ENCODE results near the gene SLC9A9. TPM values are rescaled to one million over a fixed set of nuclear protein-coding genes. Genes with fewer than 3 reads are reported as not detected.
A peak's percentile ranks its signal among the peaks of the same experiment; 100 is the strongest.

Gene SLC9A9
- total RNA-seq, 4 donors from 2014 or later: 7.8 to 19.6 (median 13.4) TPM

DNA sequence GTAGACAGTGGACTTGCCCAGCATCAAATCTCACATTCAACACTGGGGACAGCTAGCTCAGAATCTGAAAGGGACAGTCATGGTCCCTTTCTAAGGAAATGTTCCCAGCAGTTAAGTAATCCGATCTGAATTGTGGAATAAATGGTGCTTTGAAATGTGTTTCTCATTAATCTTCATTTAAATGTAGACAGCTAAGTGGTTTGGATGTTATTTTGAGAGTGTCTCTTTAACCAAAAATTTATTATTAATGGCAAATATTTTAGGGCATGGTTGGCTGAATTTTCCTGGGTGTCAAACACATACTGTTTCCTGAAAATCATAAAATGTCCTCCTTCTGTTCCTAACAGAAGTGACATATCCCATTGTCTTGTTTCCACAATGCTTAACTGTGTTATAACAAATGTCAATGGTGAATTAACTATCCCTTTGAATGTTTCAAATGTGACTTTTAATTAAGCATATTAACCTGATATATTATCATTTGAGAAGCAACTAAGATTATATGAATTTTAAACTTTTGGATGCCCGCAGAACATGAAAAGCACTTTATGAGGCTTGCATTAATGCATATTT is 517.9 kb downstream of the SLC9A9 start:
- no peak for DNase-seq
- 82 to 89% methylated on average over 2 of the region's 2 CpGs for WGBS, 2 donors
- no peaks in the 10 kb centered on the region for H3K27me3 ChIP-seq
- intact Hi-C loops (cut with DNase I): no loop called here
- TF ChIP-seq POLR2A (IDR thresholded peaks at IDR 0.05): no peak
- TF ChIP-seq, protein P1, sequence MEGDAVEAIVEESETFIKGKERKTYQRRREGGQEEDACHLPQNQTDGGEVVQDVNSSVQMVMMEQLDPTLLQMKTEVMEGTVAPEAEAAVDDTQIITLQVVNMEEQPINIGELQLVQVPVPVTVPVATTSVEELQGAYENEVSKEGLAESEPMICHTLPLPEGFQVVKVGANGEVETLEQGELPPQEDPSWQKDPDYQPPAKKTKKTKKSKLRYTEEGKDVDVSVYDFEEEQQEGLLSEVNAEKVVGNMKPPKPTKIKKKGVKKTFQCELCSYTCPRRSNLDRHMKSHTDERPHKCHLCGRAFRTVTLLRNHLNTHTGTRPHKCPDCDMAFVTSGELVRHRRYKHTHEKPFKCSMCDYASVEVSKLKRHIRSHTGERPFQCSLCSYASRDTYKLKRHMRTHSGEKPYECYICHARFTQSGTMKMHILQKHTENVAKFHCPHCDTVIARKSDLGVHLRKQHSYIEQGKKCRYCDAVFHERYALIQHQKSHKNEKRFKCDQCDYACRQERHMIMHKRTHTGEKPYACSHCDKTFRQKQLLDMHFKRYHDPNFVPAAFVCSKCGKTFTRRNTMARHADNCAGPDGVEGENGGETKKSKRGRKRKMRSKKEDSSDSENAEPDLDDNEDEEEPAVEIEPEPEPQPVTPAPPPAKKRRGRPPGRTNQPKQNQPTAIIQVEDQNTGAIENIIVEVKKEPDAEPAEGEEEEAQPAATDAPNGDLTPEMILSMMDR (IDR thresholded peaks at IDR 0.05): no peak
- H3K4me3 ChIP-seq (replicated peaks in 1 of 3): no peak overlapping the region
- no peaks in the 10 kb centered on the region for H3K36me3 ChIP-seq
- H3K9me3 ChIP-seq: no peaks in the 10 kb centered on the region
- H3K27ac ChIP-seq: no peak overlapping the region
- H3K4me1 ChIP-seq: no peaks in the 10 kb centered on the region

DNA sequence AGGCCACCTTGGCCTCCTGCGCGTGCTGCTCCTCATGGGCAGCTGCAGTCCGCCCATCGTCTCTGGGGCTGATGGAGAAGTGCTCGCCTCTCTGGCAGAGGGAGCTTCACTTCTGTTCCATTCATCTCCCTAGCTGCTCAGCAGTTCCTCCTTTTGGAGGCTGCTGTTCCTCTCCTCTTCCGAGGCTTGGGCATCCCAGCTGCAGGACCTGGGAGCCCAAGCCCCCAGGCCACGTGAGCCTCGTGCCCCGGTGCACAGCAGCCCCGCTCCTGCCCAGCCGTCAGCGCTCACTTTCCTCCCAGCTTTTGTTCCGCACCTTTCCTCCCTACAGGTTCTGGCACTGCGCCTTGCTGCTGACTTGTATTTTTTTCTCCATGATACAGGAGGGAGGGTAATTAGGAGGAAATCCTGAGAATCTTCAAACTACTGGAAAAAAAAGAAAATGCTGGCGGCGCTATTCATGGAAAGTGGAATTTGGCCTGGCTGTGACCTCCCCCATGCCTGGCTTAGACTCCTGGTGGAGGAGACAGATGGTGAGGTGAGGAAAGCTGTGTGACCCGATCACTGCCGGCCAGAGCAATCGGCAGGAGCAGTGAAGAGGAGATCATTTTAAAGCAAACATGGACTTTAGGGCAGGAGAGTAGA is 518.6 kb downstream of the SLC9A9 start:
- H3K4me3 ChIP-seq (replicated peaks in 1 of 3): no peak overlapping the region
- DNase-seq: peak; percentile 18 to 42
- no peaks in the 10 kb centered on the region for H3K27me3 ChIP-seq
- TF ChIP-seq, protein P1 (IDR thresholded peaks at IDR 0.05): no peak
- no peak for TF ChIP-seq POLR2A (IDR thresholded peaks at IDR 0.05)
- H3K36me3 ChIP-seq: no peaks in the 10 kb centered on the region
- no peak overlapping the region for H3K27ac ChIP-seq
- 50 to 56% methylated on average over 19 of the region's 19 CpGs for WGBS, 2 donors
- H3K4me1 ChIP-seq: no peaks in the 10 kb centered on the region
- H3K9me3 ChIP-seq: no peaks in the 10 kb centered on the region
- intact Hi-C loops (cut with DNase I): no loop called here

DNA sequence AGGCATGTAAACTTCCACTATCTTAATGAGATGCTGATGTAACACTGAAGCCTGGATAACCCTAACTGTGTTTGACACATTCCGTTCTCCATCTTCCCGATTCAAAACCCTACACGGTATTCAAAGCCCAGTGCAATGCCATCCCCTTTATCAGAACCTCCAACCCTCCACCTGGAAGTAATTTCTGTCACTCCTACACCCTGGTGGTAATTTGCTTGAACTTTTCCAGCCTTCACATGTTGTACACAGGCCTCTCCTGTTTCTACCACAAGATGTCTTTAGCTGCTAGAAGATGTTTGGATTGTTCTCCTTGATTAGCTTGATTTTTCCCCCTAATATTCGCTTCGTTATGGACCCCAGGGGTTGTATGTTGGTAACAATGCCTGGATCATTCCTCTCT is 519.8 kb downstream of the SLC9A9 start:
- TF ChIP-seq, protein P1 (IDR thresholded peaks at IDR 0.05): no peak
- no peak for TF ChIP-seq POLR2A (IDR thresholded peaks at IDR 0.05)
- Histone ChIP-seq H3K27me3 (no peaks in the 10 kb centered on the region), H3K27ac (no peak overlapping the region), H3K4me1 (no peaks in the 10 kb centered on the region), H3K36me3 (no peaks in the 10 kb centered on the region), H3K9me3 (no peaks in the 10 kb centered on the region), H3K4me3 (replicated peaks in 1 of 3) (no peak overlapping the region)
- intact Hi-C loops (cut with DNase I): no loop called here
- DNase-seq: no peak
- WGBS, 2 donors: 87 to 93% methylated on average over 5 of the region's 5 CpGs

DNA sequence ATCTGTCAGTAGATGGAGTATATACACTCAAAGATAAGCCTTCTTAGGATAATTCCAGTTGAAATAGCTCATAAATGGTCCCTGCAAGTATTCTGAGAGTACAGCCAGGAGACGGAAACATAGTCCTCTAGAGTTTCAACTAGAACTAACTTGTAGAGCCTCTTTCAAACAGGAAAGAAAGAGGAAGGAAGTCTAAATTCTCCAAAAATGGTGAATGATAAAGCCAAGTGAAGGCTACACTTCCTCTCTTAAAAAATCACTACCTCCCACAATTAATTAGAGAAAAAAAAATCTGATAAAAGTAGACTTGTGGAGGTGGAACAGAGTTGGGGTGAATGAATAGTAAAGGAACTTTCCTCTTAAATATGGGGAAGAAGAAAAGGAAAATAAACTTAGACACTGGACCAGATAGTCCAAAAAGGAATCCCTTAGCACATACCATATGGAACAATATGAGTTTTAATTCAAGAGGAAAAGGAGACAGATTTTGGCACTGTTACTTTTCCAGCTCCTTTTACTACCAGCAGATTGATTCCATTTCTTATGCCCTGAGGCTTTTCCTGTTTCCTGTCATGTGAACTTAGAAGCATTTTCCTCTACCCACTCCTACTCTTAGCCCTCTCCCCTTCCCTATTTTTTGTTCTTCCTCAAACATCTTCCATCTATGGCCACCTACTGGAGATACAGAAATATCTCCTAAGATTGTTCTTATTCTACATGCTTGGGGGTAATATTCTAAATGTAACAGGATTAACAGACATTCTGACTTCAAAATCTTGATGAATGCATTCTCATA is 521.1 kb downstream of the SLC9A9 start:
- intact Hi-C loops (cut with DNase I): no loop called here
- Histone ChIP-seq H3K27me3 (no peaks in the 10 kb centered on the region), H3K9me3 (no peaks in the 10 kb centered on the region), H3K4me1 (no peaks in the 10 kb centered on the region), H3K27ac (no peak overlapping the region), H3K4me3 (replicated peaks in 1 of 3) (no peak overlapping the region), H3K36me3 (no peaks in the 10 kb centered on the region)
- WGBS, 2 donors: 81 to 83% methylated on average over 1 of the region's 1 CpG
- TF ChIP-seq, protein P1 (IDR thresholded peaks at IDR 0.05): no peak
- no peak for TF ChIP-seq POLR2A (IDR thresholded peaks at IDR 0.05)
- DNase-seq: no peak

Measured in thyroid gland (tissue), 4 donors.